H9 (cell line): ENCODE measurements around the gene TMEM186. TPM values are rescaled to one million over a fixed set of nuclear protein-coding genes. Genes with fewer than 3 reads are reported as not detected.

Experiments used
- DNase-seq: peaks from one replicate; pipeline ENCODE4 v3.0.0-alpha.2; 2017
- H2AFZ ChIP-seq: one replicate; pipeline ENCODE4 v1.6.1; 2013; ENCODE audit warnings: mild to moderate bottlenecking, low read length, control low read depth, moderate library complexity
- H2AK5ac ChIP-seq: 2 replicates; pipeline ENCODE4 v1.6.1; 2013; ENCODE audit warnings: low read length, control low read depth, mixed read lengths; ENCODE audit not compliant: insufficient read length
- H2BK120ac ChIP-seq: one replicate; pipeline ENCODE4 v1.6.1; 2013; ENCODE audit warnings: low read depth, mild to moderate bottlenecking, low read length, control low read depth, inconsistent platforms; ENCODE audit not compliant: poor library complexity, severe bottlenecking
- H2BK12ac ChIP-seq: 2 replicates; pipeline ENCODE4 v1.6.1; 2013; ENCODE audit warnings: low read length, control low read depth, mixed read lengths, low read depth; ENCODE audit not compliant: insufficient read length
- H2BK15ac ChIP-seq: 2 replicates; pipeline ENCODE4 v1.6.1; 2013; ENCODE audit warnings: low read depth, low read length, control low read depth
- H2BK20ac ChIP-seq: one replicate; pipeline ENCODE4 v1.6.1; 2013; ENCODE audit warnings: low read depth, mild to moderate bottlenecking, low read length, control low read depth, inconsistent platforms; ENCODE audit not compliant: poor library complexity, severe bottlenecking
- H2BK5ac ChIP-seq: 2 replicates; pipeline ENCODE4 v1.6.1; 2013; ENCODE audit warnings: low read length, control low read depth, mixed read lengths; ENCODE audit not compliant: insufficient read length
- H3K14ac ChIP-seq: 2 replicates; pipeline ENCODE4 v1.6.1; 2013; ENCODE audit warnings: low read length, control low read depth; ENCODE audit not compliant: insufficient read depth
- H3K18ac ChIP-seq: 2 replicates; pipeline ENCODE4 v1.6.1; 2013; ENCODE audit warnings: low read depth, mild to moderate bottlenecking, mixed read lengths, low read length, control low read depth; ENCODE audit not compliant: insufficient read length
- H3K23ac ChIP-seq: 2 replicates; pipeline ENCODE4 v1.6.1; 2013; ENCODE audit warnings: low read length, control low read depth, mixed read lengths, low read depth; ENCODE audit not compliant: insufficient read length
- H3K23me2 ChIP-seq: 2 replicates; pipeline ENCODE4 v1.6.1; 2013; ENCODE audit warnings: low read depth, mild to moderate bottlenecking, mixed read lengths, low read length, control low read depth; ENCODE audit not compliant: insufficient read length, poor library complexity, severe bottlenecking
- H3K27ac ChIP-seq: 2 replicates; pipeline ENCODE4 v1.5.1; 2013; ENCODE audit warnings: low read length, control low read depth, mixed read lengths, low read depth; ENCODE audit not compliant: insufficient read length
- H3K27me3 ChIP-seq: 2 replicates; pipeline ENCODE4 v1.6.1; 2013; ENCODE audit warnings: low read length, control low read depth, inconsistent platforms; ENCODE audit not compliant: insufficient read depth
- H3K4ac ChIP-seq: 2 replicates; pipeline ENCODE4 v1.6.1; 2013; ENCODE audit warnings: low read depth, mild to moderate bottlenecking, control low read depth, inconsistent platforms, low read length, moderate library complexity
- H3K4me1 ChIP-seq: 2 replicates; pipeline ENCODE4 v1.6.1; 2013; ENCODE audit warnings: low read length, control low read depth, inconsistent platforms; ENCODE audit not compliant: insufficient read depth
- H3K4me2 ChIP-seq: 2 replicates; pipeline ENCODE4 v1.6.1; 2013; ENCODE audit warnings: low read length, control low read depth, mixed read lengths; ENCODE audit not compliant: insufficient read length, insufficient read depth
- H3K56ac ChIP-seq: 2 replicates; pipeline ENCODE4 v1.6.1; 2013; ENCODE audit warnings: low read depth, mild to moderate bottlenecking, mixed read lengths, low read length, control low read depth; ENCODE audit not compliant: insufficient read length
- H3K79me1 ChIP-seq: 2 replicates; pipeline ENCODE4 v1.6.1; 2013; ENCODE audit warnings: low read depth, mild to moderate bottlenecking, moderate library complexity, low read length, control low read depth, inconsistent platforms; ENCODE audit not compliant: insufficient read depth, poor library complexity, severe bottlenecking
- H3K79me2 ChIP-seq: 2 replicates; pipeline ENCODE4 v1.6.1; 2013; ENCODE audit warnings: low read length, control low read depth, inconsistent platforms; ENCODE audit not compliant: insufficient read depth
- H3K9ac ChIP-seq: 2 replicates; pipeline ENCODE4 v1.6.1; 2013; ENCODE audit warnings: low read length, control low read depth, mixed read lengths; ENCODE audit not compliant: insufficient read length; ENCODE audit errors: extremely low read depth
- H3K9me3 ChIP-seq: one replicate; pipeline ENCODE4 v1.6.1; 2013; ENCODE audit warnings: low read depth, low read length, inconsistent platforms; ENCODE audit not compliant: control insufficient read depth
- H3T11ph ChIP-seq: one replicate; pipeline ENCODE4 v1.6.1; 2013; ENCODE audit warnings: mild to moderate bottlenecking, low read length, control low read depth, inconsistent platforms
- H4K20me1 ChIP-seq: one replicate; pipeline ENCODE4 v1.6.1; 2013; ENCODE audit not compliant: control insufficient read depth, insufficient read length, insufficient read depth
- H4K5ac ChIP-seq: 2 replicates; pipeline ENCODE4 v1.6.1; 2013; ENCODE audit warnings: low read depth, mild to moderate bottlenecking, mixed read lengths, low read length, control low read depth; ENCODE audit not compliant: insufficient read length
- H4K8ac ChIP-seq: replicated peaks from 2 replicates; pipeline ENCODE4 v1.6.1; 2013; ENCODE audit warnings: low read length, control low read depth, mixed read lengths, low read depth; ENCODE audit not compliant: insufficient read length
- H4K91ac ChIP-seq: 2 replicates; pipeline ENCODE4 v1.6.1; 2013; ENCODE audit warnings: low read depth, mild to moderate bottlenecking, moderate library complexity, mixed read lengths, low read length, control low read depth; ENCODE audit not compliant: insufficient read length
- H3K27ac Mint-ChIP-seq, 3 experiments: 2 replicates in 2 of 3; 3 replicates in 1 of 3; pipeline ENCODE4 v1.8.0; 2020 to 2021; ENCODE audit warnings: mixed read lengths in 3 of 3, mild to moderate bottlenecking in 1 of 3, moderate library complexity in 1 of 3
- H3K27me3 Mint-ChIP-seq: 2 replicates; pipeline ENCODE4 v1.8.0; 2021; ENCODE audit warnings: low read depth, mild to moderate bottlenecking, moderate library complexity, mixed read lengths
- H3K36me3 Mint-ChIP-seq, 3 experiments: 2 replicates in 2 of 3; 3 replicates in 1 of 3; pipeline ENCODE4 v1.8.0; 2020 to 2021; ENCODE audit warnings: low read depth in 3 of 3, mixed read lengths in 3 of 3; ENCODE audit not compliant: insufficient read depth in 1 of 3
- H3K4me1 Mint-ChIP-seq, 2 experiments: 2 replicates each; pipeline ENCODE4 v1.8.0; 2020; ENCODE audit warnings: mixed read lengths in 2 of 2
- H3K4me3 Mint-ChIP-seq, 2 experiments: 2 replicates in 1 of 2; 3 replicates in 1 of 2; pipeline ENCODE4 v1.8.0; 2020 to 2021; ENCODE audit warnings: mild to moderate bottlenecking in 2 of 2, mixed read lengths in 2 of 2, moderate library complexity in 1 of 2
- H3K9me3 Mint-ChIP-seq, 2 experiments: 2 replicates in 1 of 2; 3 replicates in 1 of 2; pipeline ENCODE4 v1.8.0; 2020; ENCODE audit warnings: mild to moderate bottlenecking in 2 of 2, mixed read lengths in 2 of 2, moderate library complexity in 1 of 2
- CTCF ChIP-seq: fragments of 200-600 bp; sonication (generic); conservative IDR thresholded peaks from 3 replicates; pipeline ENCODE4 v1.8.0; 2021; ENCODE audit warnings: antibody characterized with exemption, mild to moderate bottlenecking
- WGBS: extraction: QIAGEN DNeasy Blood & Tissue Kit; methylation state at CpG from one replicate; pipeline ENCODE4 v1.1.7; 2013; ENCODE audit warnings: missing lambda C conversion rate, low lambda C conversion rate, mixed read lengths; ENCODE audit not compliant: insufficient read length; ENCODE audit errors: extremely low coverage; 5-methylcytosine and 5-hydroxymethylcytosine counted together
- total RNA-seq: library from RNA; stranded (reverse); gene quantifications from 2 replicates; pipeline ENCODE4 v1.2.1, GENCODE V29; 2021

The TMEM186 gene
- total RNA-seq, 1 experiment from 2014 or later: 9.6 TPM

- WGBS: no CpG with 5 or more reads among the region's 4 CpGs
- no peak overlapping the region for H3K14ac ChIP-seq
- H3K23ac ChIP-seq: no peak overlapping the region
- H3K56ac ChIP-seq: no peak overlapping the region
- H4K5ac ChIP-seq: no peak overlapping the region
- no peak overlapping the region for H3K4ac ChIP-seq
- H2BK12ac ChIP-seq: no peak overlapping the region
- no peak for TF ChIP-seq CTCF
- H3K4me3 Mint-ChIP-seq: no peak overlapping the region
- no peaks in the 10 kb centered on the region for H3K79me2 ChIP-seq
- H3K27ac Mint-ChIP-seq: no peak overlapping the region
- H3K4me2 ChIP-seq: no peak overlapping the region
- H2BK5ac ChIP-seq: no peak overlapping the region
- H3K27me3 Mint-ChIP-seq: no peaks in the 10 kb centered on the region; the same call in 1 of the 2 replicates
- H2AFZ ChIP-seq: no peak overlapping the region
- H2AK5ac ChIP-seq: no peak overlapping the region
- no peaks in the 10 kb centered on the region for H3K4me1 ChIP-seq
- H3K9ac ChIP-seq: no peak overlapping the region
- DNase-seq: no peak
- H2BK20ac ChIP-seq: no peak overlapping the region
- no peaks in the 10 kb centered on the region for H3K79me1 ChIP-seq
- no peak overlapping the region for H4K91ac ChIP-seq
- no peak overlapping the region for H3K27ac ChIP-seq
- H3K36me3 Mint-ChIP-seq: no peaks in the 10 kb centered on the region; a peak in 1 of 7 replicates
- H3K23me2 ChIP-seq: no peaks in the 10 kb centered on the region
- H3K9me3 ChIP-seq: no peaks in the 10 kb centered on the region
- H3K27me3 ChIP-seq: no peaks in the 10 kb centered on the region
- H3K18ac ChIP-seq: no peak overlapping the region
- peaks cover 13 to 19% of the 10 kb centered on the region in 2 experiments for H3K4me1 Mint-ChIP-seq
- H4K8ac ChIP-seq: no peak overlapping the region
- no peaks in the 10 kb centered on the region for H4K20me1 ChIP-seq
- H2BK15ac ChIP-seq: no peak overlapping the region
- H2BK120ac ChIP-seq: no peak overlapping the region
- no peaks in the 10 kb centered on the region for H3K9me3 Mint-ChIP-seq
- no peak overlapping the region for H3T11ph ChIP-seq
Measured at GRCh38 chr16:8762254-8762653, 35.2 kb downstream of the TMEM186 start.
